Measurements from ENCODE around the gene GARIN3.
"Not testable (repeated sequence)": the region's sequence is repeated elsewhere in the genome, so short reads cannot be mapped to it uniquely, and the experiment has no call there.

GARIN3 gene

GRCh38 chr5:157185122-157185521 lies 19.1 kb upstream of the GARIN3 start:
- not testable (repeated sequence) for DNase-seq (ENCODE audit: low read depth, low spot score)

- DNase-seq (ENCODE audit: low read depth, low spot score) = no peak
Measured at GRCh38 chr5:157184117-157184670, 18.1 kb upstream of the GARIN3 start.

- no peak for DNase-seq (ENCODE audit: low read depth, low spot score)
Measured at GRCh38 chr5:157182143-157182757, 16.2 kb upstream of the GARIN3 start.

- no peak for DNase-seq (ENCODE audit: low read depth, low spot score)
Measured at GRCh38 chr5:157180374-157181264, 14.6 kb upstream of the GARIN3 start, which contains the start of gene ITK. ITK (plus strand) TSS chr5:157180840; CDS start chr5:157180978, 138 bp downstream.

GRCh38 chr5:157178966-157179365 lies 12.9 kb upstream of the GARIN3 start:
- no peak for DNase-seq (ENCODE audit: low read depth, low spot score)

GRCh38 chr5:157177953-157178352 lies 11.9 kb upstream of the GARIN3 start:
- DNase-seq (ENCODE audit: low read depth, low spot score) = no peak

GRCh38 chr5:157175071-157175612 lies 9.1 kb upstream of the GARIN3 start:
- DNase-seq (ENCODE audit: low read depth, low spot score) = no peak

GRCh38 chr5:157172403-157172802 lies 6.3 kb upstream of the GARIN3 start:
- DNase-seq (ENCODE audit: low read depth, low spot score) = no peak

GRCh38 chr5:157168286-157168685 lies 2.2 kb upstream of the GARIN3 start:
- DNase-seq (ENCODE audit: low read depth, low spot score) = no peak

- no peak for DNase-seq (ENCODE audit: low read depth, low spot score)
Measured at GRCh38 chr5:157167214-157167621, 1.2 kb upstream of the GARIN3 start.

GRCh38 chr5:157165668-157166067 lies 396 bp downstream of the GARIN3 start:
- no peak for DNase-seq (ENCODE audit: low read depth, low spot score)

- DNase-seq (ENCODE audit: low read depth, low spot score) = no peak
Measured at GRCh38 chr5:157165261-157165660, 803 bp downstream of the GARIN3 start.

- DNase-seq (ENCODE audit: low read depth, low spot score) = no peak
Measured at GRCh38 chr5:157164521-157164920, 1.5 kb downstream of the GARIN3 start.

GRCh38 chr5:157162919-157163510 lies 3.0 kb downstream of the GARIN3 start:
- no peak for DNase-seq (ENCODE audit: low read depth, low spot score)

GRCh38 chr5:157161996-157162395 lies 4.1 kb downstream of the GARIN3 start:
- no peak for DNase-seq (ENCODE audit: low read depth, low spot score)

GRCh38 chr5:157160001-157160400 lies 6.1 kb downstream of the GARIN3 start:
- no peak for DNase-seq (ENCODE audit: low read depth, low spot score)

- DNase-seq (ENCODE audit: low read depth, low spot score) = no peak
Measured at GRCh38 chr5:157159209-157159751, 6.8 kb downstream of the GARIN3 start.

GRCh38 chr5:157157293-157157891 lies 8.7 kb downstream of the GARIN3 start:
- no peak for DNase-seq (ENCODE audit: low read depth, low spot score)

- DNase-seq (ENCODE audit: low read depth, low spot score) = no peak
Measured at GRCh38 chr5:157155297-157155696, 10.8 kb downstream of the GARIN3 start.

GRCh38 chr5:157150995-157151394 lies 15.1 kb downstream of the GARIN3 start:
- DNase-seq (ENCODE audit: low read depth, low spot score) = no peak

Data from iPS DF 19.7 (cell line).